ENCODE data around the gene MSH3.

GRCh38 chr5:80740999-80741398, 86.5 kb downstream of the MSH3 start:
- no peak for TF ChIP-seq ZNF274 (IDR thresholded peaks at IDR 0.05; ENCODE audit: low read depth, low read length)
- no peak for TF ChIP-seq YY1 (IDR thresholded peaks at IDR 0.05; ENCODE audit: insufficient read depth, insufficient read length)
